H1 (cell line): Measurements from ENCODE around the gene MAPRE2. TPM values are rescaled to one million over a fixed set of nuclear protein-coding genes. Genes with fewer than 3 reads are reported as not detected.

Source experiments
- CTCF ChIA-PET: fragments of 300-600 bp; sonication (Branson Sonifier 250); formaldehyde crosslinking; loops from one replicate; lab custom pipeline; 2021; ENCODE audit not compliant: partially characterized antibody; lab: Charles Lee
- POLR2A ChIA-PET: fragments of 300-600 bp; sonication (Branson Sonifier 250); formaldehyde crosslinking; loops from one replicate; lab custom pipeline; 2021; ENCODE audit warnings: inconsistent platforms; ENCODE audit not compliant: partially characterized antibody; lab: Charles Lee
- DNase-seq, 2 experiments: peaks; one replicate each; pipeline versions ENCODE4 v3.0.0 to v3.0.0-alpha.2; 2010 to 2022; ENCODE audit warnings: low spot score in 2 of 2, low read depth in 1 of 2, mixed read lengths in 1 of 2
- FAIRE-seq: peaks from 2 replicates; lab custom pipeline; 2011; peaks lifted over from hg19 to GRCh38; lab: Jason Lieb, UNC
- H2AFZ ChIP-seq: 2 replicates; pipeline ENCODE4 v1.8.1; 2012; ENCODE audit warnings: low read length, inconsistent platforms
- H2AK5ac ChIP-seq: 2 replicates; pipeline ENCODE4 v1.6.1; 2013; ENCODE audit warnings: low read depth, low read length
- H2BK120ac ChIP-seq: replicated peaks from 2 replicates; pipeline ENCODE3; 2013; ENCODE audit warnings: low read depth, low read length, inconsistent platforms
- H2BK12ac ChIP-seq: 2 replicates; pipeline ENCODE4 v1.6.1; 2013; ENCODE audit warnings: low read depth, low read length
- H2BK15ac ChIP-seq: 2 replicates; pipeline ENCODE4 v1.6.1; 2013; ENCODE audit warnings: low read length
- H2BK20ac ChIP-seq: 2 replicates; pipeline ENCODE4 v1.6.1; 2013; ENCODE audit warnings: low read length
- H2BK5ac ChIP-seq: 2 replicates; pipeline ENCODE4 v1.6.1; 2013; ENCODE audit warnings: low read depth, low read length
- H3K14ac ChIP-seq: 2 replicates; pipeline ENCODE4 v1.6.1; 2013; ENCODE audit warnings: inconsistent platforms; ENCODE audit not compliant: insufficient read length
- H3K18ac ChIP-seq: 2 replicates; pipeline ENCODE4 v1.6.1; 2013; ENCODE audit warnings: low read length; ENCODE audit errors: extremely low read depth
- H3K23ac ChIP-seq: 2 replicates; pipeline ENCODE4 v1.6.1; 2013; ENCODE audit warnings: inconsistent platforms; ENCODE audit not compliant: insufficient read length
- H3K23me2 ChIP-seq: 2 replicates; pipeline ENCODE4 v1.6.1; 2013; ENCODE audit warnings: low read depth, low read length
- H3K27ac ChIP-seq: 2 replicates; pipeline ENCODE4 v1.6.1; 2011; ENCODE audit warnings: low read depth, low read length, inconsistent platforms
- H3K27me3 ChIP-seq, 4 experiments: replicated peaks in 1 of 4; 1 replicate in 1 of 4; 2 replicates in 3 of 4; pipeline versions ENCODE4 v1.6.1 to v1.8.1; 2011 to 2013; ENCODE audit warnings: low read length in 3 of 4, mild to moderate bottlenecking in 3 of 4, inconsistent platforms in 2 of 4, mixed read lengths in 2 of 4, moderate library complexity in 1 of 4; ENCODE audit not compliant: control insufficient read depth in 3 of 4, insufficient read depth in 3 of 4; ENCODE audit errors: extremely low read depth in 1 of 4
- H3K36me3 ChIP-seq, 4 experiments: 2 replicates each; pipeline versions ENCODE4 v1.6.1 to v1.8.1; 2011 to 2013; ENCODE audit warnings: mild to moderate bottlenecking in 4 of 4, low read length in 3 of 4, moderate library complexity in 2 of 4, control low read depth in 1 of 4, inconsistent platforms in 1 of 4; ENCODE audit not compliant: insufficient read depth in 4 of 4, control insufficient read depth in 2 of 4
- H3K4ac ChIP-seq: replicated peaks from 2 replicates; pipeline ENCODE3; 2013; ENCODE audit warnings: low read length, low read depth, mixed read lengths, inconsistent platforms; ENCODE audit not compliant: insufficient read length
- H3K4me1 ChIP-seq, 4 experiments: replicated peaks in 1 of 4; 1 replicate in 1 of 4; 2 replicates in 3 of 4; pipeline versions ENCODE4 v1.6.1 to v1.8.1; 2011 to 2013; ENCODE audit warnings: low read length in 3 of 4, inconsistent platforms in 2 of 4, mixed read lengths in 1 of 4; ENCODE audit not compliant: insufficient read depth in 4 of 4, control insufficient read depth in 3 of 4
- H3K4me2 ChIP-seq, 2 experiments: 2 replicates each; pipeline versions ENCODE4 v1.6.1 to v1.8.1; 2011 to 2013; ENCODE audit warnings: low read depth in 2 of 2, low read length in 2 of 2, control low read depth in 1 of 2, inconsistent platforms in 1 of 2, mild to moderate bottlenecking in 1 of 2; ENCODE audit not compliant: insufficient read depth in 1 of 2
- H3K4me3 ChIP-seq, 4 experiments: fragments of 200-600, 300-600 bp in 1 of 4; sonication (generic), shearing (Covaris generic), sonication (Bioruptor Twin) in 1 of 4; 2 replicates each; pipeline versions ENCODE4 v1.5.1 to v1.8.1; 2011 to 2016; ENCODE audit warnings: low read length in 4 of 4, low read depth in 3 of 4, control low read depth in 2 of 4, inconsistent platforms in 2 of 4, mild to moderate bottlenecking in 2 of 4, mixed read lengths in 1 of 4, moderate library complexity in 1 of 4; ENCODE audit not compliant: insufficient read depth in 2 of 4; ENCODE audit errors: extremely low read depth in 1 of 4
- H3K56ac ChIP-seq: replicated peaks from 2 replicates; pipeline ENCODE3; 2013; ENCODE audit warnings: low read depth, mild to moderate bottlenecking, mixed read lengths, low read length, inconsistent platforms; ENCODE audit not compliant: insufficient read length
- H3K79me1 ChIP-seq: 2 replicates; pipeline ENCODE4 v1.6.1; 2013; ENCODE audit warnings: low read depth, low read length, control low read depth
- H3K79me2 ChIP-seq, 2 experiments: 2 replicates each; pipeline versions ENCODE4 v1.6.1 to v1.8.1; 2012 to 2013; ENCODE audit warnings: low read length in 2 of 2, mild to moderate bottlenecking in 2 of 2, inconsistent platforms in 1 of 2; ENCODE audit not compliant: insufficient read depth in 2 of 2, control insufficient read depth in 1 of 2
- H3K9ac ChIP-seq, 4 experiments: replicated peaks in 1 of 4; 1 replicate in 1 of 4; 2 replicates in 3 of 4; pipeline versions ENCODE4 v1.6.1 to v1.8.1; 2011 to 2013; ENCODE audit warnings: low read depth in 3 of 4, low read length in 3 of 4, control low read depth in 2 of 4, mild to moderate bottlenecking in 2 of 4, moderate library complexity in 2 of 4, inconsistent platforms in 1 of 4; ENCODE audit errors: extremely low read depth in 1 of 4
- H3K9me3 ChIP-seq, 2 experiments: 2 replicates each; pipeline versions ENCODE4 v1.6.1 to v1.8.1; 2012 to 2013; ENCODE audit warnings: mild to moderate bottlenecking in 2 of 2, moderate library complexity in 2 of 2, control low read depth in 1 of 2, inconsistent platforms in 1 of 2, low read depth in 1 of 2, low read length in 1 of 2, mixed read lengths in 1 of 2; ENCODE audit not compliant: insufficient read depth in 2 of 2
- H4K20me1 ChIP-seq, 2 experiments: replicated peaks in 1 of 2; 2 replicates each; pipeline versions ENCODE3 to v1.8.1; 2011 to 2013; ENCODE audit warnings: inconsistent platforms in 2 of 2, low read length in 2 of 2, mild to moderate bottlenecking in 1 of 2; ENCODE audit not compliant: insufficient read depth in 2 of 2, control insufficient read depth in 1 of 2
- H4K5ac ChIP-seq: 2 replicates; pipeline ENCODE4 v1.6.1; 2013; ENCODE audit warnings: low read length, low read depth, mixed read lengths, inconsistent platforms; ENCODE audit not compliant: insufficient read length
- H4K8ac ChIP-seq: 2 replicates; pipeline ENCODE4 v1.8.0; 2013; ENCODE audit warnings: mild to moderate bottlenecking, moderate library complexity, low read length, inconsistent platforms; ENCODE audit not compliant: insufficient read depth; ENCODE audit errors: extremely low read depth
- H4K91ac ChIP-seq: replicated peaks from 2 replicates; pipeline ENCODE3; 2013; ENCODE audit warnings: low read length, mixed read lengths, inconsistent platforms; ENCODE audit not compliant: insufficient read length
- WGBS, 2 experiments: shearing (Covaris generic) in 1 of 2; methylation state at CpG; one replicate each; pipeline versions ENCODE4 v1.1.6 to v1.1.7; 2013 to 2015; ENCODE audit warnings: low lambda C conversion rate in 2 of 2, mixed read lengths in 2 of 2, inconsistent platforms in 1 of 2, low coverage in 1 of 2, missing lambda C conversion rate in 1 of 2; ENCODE audit not compliant: insufficient replicate concordance in 2 of 2, insufficient coverage in 1 of 2, insufficient read length in 1 of 2; ENCODE audit errors: extremely low coverage in 1 of 2, missing lambda C conversion rate in 1 of 2; 5-methylcytosine and 5-hydroxymethylcytosine counted together
- polyA plus RNA-seq, 7 experiments: library from polyadenylated mRNA; depleted of rRNA in 3 of 7; stranded (reverse) in 5 of 7; unstranded in 2 of 7; fragments of >200 nt in 5 of 7; fragments of 200-250 nt in 2 of 7; gene quantifications; 1 replicate in 5 of 7; 2 replicates in 1 of 7; 4 replicates in 1 of 7; pipeline versions ENCODE4 v1.2.1 to v1.2.3, GENCODE V29; 2011 to 2013; ENCODE audit warnings: missing spikeins in 2 of 7, mixed read lengths in 2 of 7
- total RNA-seq: library from RNA; stranded (reverse); fragmentation: NEBNext Ultra II Directional; extraction: Animal tissue kit (Norgen Biotek cat#: 25700); gene quantifications from 2 replicates; pipeline ENCODE4 v1.2.1, GENCODE V29; 2021

The MAPRE2 gene
- total and polyA plus RNA-seq, 2 of the 8 experiments (the other 6 are each of a cell fraction or from before 2014, with no cell fraction given), result 32.6 to 33.1 TPM

- Histone ChIP-seq H3K27ac (no peak overlapping the region), H4K8ac (no peak overlapping the region), H3K4ac (no peak overlapping the region), H3K4me1 (peaks cover 2 to 8% (median 4%) of the 10 kb centered on the region in 4 experiments; a peak in 4 of 7 replicates), H3K23me2 (no peaks in the 10 kb centered on the region), H4K91ac (no peak overlapping the region), H2BK12ac (no peak overlapping the region), H3K18ac (no peak overlapping the region), H2BK120ac (no peak overlapping the region), H3K27me3 (no peaks in the 10 kb centered on the region), H2BK20ac (no peak overlapping the region), H2BK5ac (no peak overlapping the region), H3K56ac (no peak overlapping the region), H3K4me2 (no peak overlapping the region), H4K5ac (no peak overlapping the region), H3K9ac (no peak overlapping the region), H2BK15ac (no peak overlapping the region), H2AFZ (no peak overlapping the region), H3K9me3 (no peaks in the 10 kb centered on the region), H2AK5ac (no peak overlapping the region), H3K36me3 (no peaks in the 10 kb centered on the region; a peak in 2 of 8 replicates), H3K14ac (no peak overlapping the region), H3K79me2 (no peaks in the 10 kb centered on the region), H3K79me1 (no peaks in the 10 kb centered on the region), H3K23ac (no peak overlapping the region), H3K4me3 (no peak overlapping the region), H4K20me1 (no peaks in the 10 kb centered on the region)
- FAIRE-seq (no peak), DNase-seq (no peak)
- WGBS, 2 experiments, result 75% methylated on average over 6 of the region's 6 CpGs; no CpG with 5 or more reads in 1 of the 2 experiments
- ChIA-PET POLR2A (no interaction called here), CTCF (interaction anchor here (1.4 to 6.8 kb wide), 5 partner anchors 10 to 113 kb away, joined by 4 to 51 read pairs (median 15); no protein-coding TSS in a partner anchor)
Observed at GRCh38 chr18:35138773-35139172, 97.6 kb downstream of the MAPRE2 start.
